BE2C (cell line): Measurements from ENCODE around the gene MN1.

Experiments used
- DNase-seq: peaks from one replicate; pipeline ENCODE4 v3.0.0-alpha.2; 2020
- H3K27me3 ChIP-seq: fragments of 250-450 bp; sonication (Bioruptor Pico); 2 replicates; pipeline ENCODE4 v1.5.1; 2020; ENCODE audit warnings: mild to moderate bottlenecking
- H3K36me3 ChIP-seq: fragments of 250-450 bp; sonication (Bioruptor Pico); 2 replicates; pipeline ENCODE4 v1.5.1; 2020; ENCODE audit warnings: mild to moderate bottlenecking
- H3K4me1 ChIP-seq: fragments of 250-450 bp; sonication (Bioruptor Pico); 2 replicates; pipeline ENCODE4 v1.5.1; 2020
- H3K4me3 ChIP-seq: 2 replicates; pipeline ENCODE4 v1.5.1; 2011; ENCODE audit warnings: low read depth, low read length
- H3K9me3 ChIP-seq: fragments of 250-450 bp; sonication (Bioruptor Pico); 2 replicates; pipeline ENCODE4 v1.5.1; 2020
- TF ChIP-seq, protein P1 (sequence below): IDR thresholded peaks from 2 replicates; pipeline ENCODE4 v1.5.1; 2012; ENCODE audit warnings: mild to moderate bottlenecking, low read depth, low read length

Gene MN1

GRCh38 chr22:27791159-27791858 lies 10.2 kb downstream of the MN1 start:
- H3K36me3 ChIP-seq: no peaks in the 10 kb centered on the region
- TF ChIP-seq, protein P1, sequence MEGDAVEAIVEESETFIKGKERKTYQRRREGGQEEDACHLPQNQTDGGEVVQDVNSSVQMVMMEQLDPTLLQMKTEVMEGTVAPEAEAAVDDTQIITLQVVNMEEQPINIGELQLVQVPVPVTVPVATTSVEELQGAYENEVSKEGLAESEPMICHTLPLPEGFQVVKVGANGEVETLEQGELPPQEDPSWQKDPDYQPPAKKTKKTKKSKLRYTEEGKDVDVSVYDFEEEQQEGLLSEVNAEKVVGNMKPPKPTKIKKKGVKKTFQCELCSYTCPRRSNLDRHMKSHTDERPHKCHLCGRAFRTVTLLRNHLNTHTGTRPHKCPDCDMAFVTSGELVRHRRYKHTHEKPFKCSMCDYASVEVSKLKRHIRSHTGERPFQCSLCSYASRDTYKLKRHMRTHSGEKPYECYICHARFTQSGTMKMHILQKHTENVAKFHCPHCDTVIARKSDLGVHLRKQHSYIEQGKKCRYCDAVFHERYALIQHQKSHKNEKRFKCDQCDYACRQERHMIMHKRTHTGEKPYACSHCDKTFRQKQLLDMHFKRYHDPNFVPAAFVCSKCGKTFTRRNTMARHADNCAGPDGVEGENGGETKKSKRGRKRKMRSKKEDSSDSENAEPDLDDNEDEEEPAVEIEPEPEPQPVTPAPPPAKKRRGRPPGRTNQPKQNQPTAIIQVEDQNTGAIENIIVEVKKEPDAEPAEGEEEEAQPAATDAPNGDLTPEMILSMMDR: no peak
- H3K27me3 ChIP-seq: peaks cover 8% of the 10 kb centered on the region
- no peaks in the 10 kb centered on the region for H3K9me3 ChIP-seq
- H3K4me1 ChIP-seq: no peaks in the 10 kb centered on the region
- no peak overlapping the region for H3K4me3 ChIP-seq
- no peak for DNase-seq

DNA sequence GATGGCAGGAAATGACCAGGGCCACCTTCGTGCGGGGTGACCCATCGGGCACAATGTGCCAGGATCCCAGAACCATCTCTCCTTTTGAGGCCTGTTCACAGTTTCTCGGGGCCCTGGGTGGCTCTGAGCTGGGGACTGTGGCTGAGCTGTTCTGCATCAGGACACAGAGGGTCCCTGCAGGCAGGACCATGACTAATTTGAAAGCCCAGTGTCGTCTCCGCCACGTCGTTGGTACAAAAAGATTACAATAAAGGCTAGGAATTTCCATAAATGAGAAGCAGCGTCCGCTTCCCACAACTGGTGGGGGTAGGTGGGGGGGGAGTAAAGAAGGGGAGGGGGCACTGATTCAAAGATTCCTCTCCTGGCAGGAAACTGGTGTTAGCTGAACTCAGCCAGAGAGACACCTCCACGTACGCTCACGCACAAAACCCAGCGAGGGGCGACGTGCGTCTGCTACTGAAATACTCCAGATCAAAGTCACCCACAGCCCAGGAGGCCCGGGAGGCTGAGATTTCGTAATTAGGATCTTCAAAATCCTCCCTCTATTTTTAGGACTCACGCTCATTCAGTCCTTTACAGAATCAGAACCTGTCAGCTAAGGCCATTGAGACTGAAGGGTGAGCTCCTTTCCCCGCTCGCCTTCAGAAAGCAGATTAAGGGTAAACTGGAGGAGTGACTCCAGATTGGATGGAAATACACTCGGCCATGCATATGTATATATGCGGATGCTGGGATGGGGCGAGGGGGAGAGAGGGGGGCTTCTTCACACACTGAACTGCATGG lies 11.0 kb downstream of the MN1 start:
- peaks cover 8% of the 10 kb centered on the region for H3K27me3 ChIP-seq

GRCh38 chr22:27788500-27789288 lies 12.9 kb downstream of the MN1 start:
- Histone ChIP-seq H3K27me3 (peaks cover 8% of the 10 kb centered on the region), H3K4me3 (no peak overlapping the region), H3K36me3 (no peaks in the 10 kb centered on the region), H3K9me3 (no peaks in the 10 kb centered on the region), H3K4me1 (no peaks in the 10 kb centered on the region)
- DNase-seq: no peak
- TF ChIP-seq, protein P1: no peak

More for the DNA sequence above, 11.0 kb downstream of the MN1 start:
- no peak for DNase-seq
- Histone ChIP-seq H3K4me1 (no peaks in the 10 kb centered on the region), H3K4me3 (no peak overlapping the region), H3K36me3 (no peaks in the 10 kb centered on the region), H3K9me3 (no peaks in the 10 kb centered on the region)
- TF ChIP-seq, protein P1: no peak

GRCh38 chr22:27786965-27787364 lies 14.6 kb downstream of the MN1 start:
- H3K4me3 ChIP-seq: no peak overlapping the region
- DNase-seq: no peak
- H3K36me3 ChIP-seq: no peaks in the 10 kb centered on the region
- TF ChIP-seq, protein P1: no peak
- H3K27me3 ChIP-seq: peaks cover 8% of the 10 kb centered on the region
- H3K4me1 ChIP-seq: no peaks in the 10 kb centered on the region
- no peaks in the 10 kb centered on the region for H3K9me3 ChIP-seq

DNA sequence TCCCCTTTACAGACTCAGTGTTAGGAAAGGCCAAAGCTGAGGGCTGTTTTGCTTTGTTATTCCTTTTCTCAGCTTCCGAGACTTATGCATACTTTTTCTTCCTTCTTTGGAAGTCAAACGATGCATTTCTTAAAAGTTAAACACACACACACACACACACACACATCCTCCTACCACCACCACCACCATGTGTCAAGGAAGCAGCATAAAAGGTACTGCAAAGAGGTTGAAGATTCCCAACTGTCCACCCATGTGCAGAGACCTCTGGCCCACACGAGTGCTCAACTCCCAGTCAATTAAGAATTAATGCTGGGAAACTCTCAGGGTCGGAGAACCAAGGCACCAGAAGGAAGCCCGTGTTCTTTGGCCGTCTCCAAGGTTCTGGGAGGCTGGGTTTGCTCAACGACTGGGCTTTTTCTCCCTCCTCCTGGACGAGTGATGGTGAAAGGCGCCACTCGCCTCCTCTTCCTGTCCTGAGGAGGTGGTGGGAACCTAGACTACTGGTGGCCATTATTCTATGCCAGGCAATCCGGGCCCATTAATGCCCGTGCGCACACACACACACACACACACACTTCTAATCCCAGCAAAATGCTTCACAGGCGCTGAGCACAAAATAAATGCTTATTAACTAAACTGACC lies 15.1 kb downstream of the MN1 start:
- TF ChIP-seq, protein P1: no peak
- H3K4me3 ChIP-seq: no peak overlapping the region
- no peaks in the 10 kb centered on the region for H3K4me1 ChIP-seq
- no peak for DNase-seq
- no peaks in the 10 kb centered on the region for H3K36me3 ChIP-seq
- peaks cover 8% of the 10 kb centered on the region for H3K27me3 ChIP-seq
- H3K9me3 ChIP-seq: no peaks in the 10 kb centered on the region
